ELF-1 (cell line): ENCODE measurements around the gene POLE3.
"Not testable (repeated sequence)": the region's sequence is repeated elsewhere in the genome, so short reads cannot be mapped to it uniquely, and the experiment has no call there.

Experiments used
- DNase-seq: peaks from one replicate; pipeline ENCODE4 v3.0.0-alpha.2; 2016; ENCODE audit warnings: low read depth, low spot score

The POLE3 gene

GRCh38 chr9:113403646-113404045, 6.8 kb downstream of the POLE3 start:
- no peak for DNase-seq

- peak; percentile 100 for DNase-seq
These were observed 9.3 kb downstream of the POLE3 start, which contains the start of gene ALAD for GRCh38 chr9:113401027-113401792. ALAD (minus strand) TSS chr9:113401284; CDS start chr9:113393559, 7,725 bp downstream.

GRCh38 chr9:113399646-113400200, 10.8 kb downstream of the POLE3 start:
- DNase-seq, result peak; percentile 74

- DNase-seq, result peak; percentile 55
These were observed 11.7 kb downstream of the POLE3 start for GRCh38 chr9:113398796-113399195.

GRCh38 chr9:113397203-113397631, 13.3 kb downstream of the POLE3 start:
- no peak for DNase-seq

- DNase-seq, result no peak
These were observed 15.2 kb downstream of the POLE3 start for GRCh38 chr9:113395000-113395861.

- no peak for DNase-seq
These were observed 17.2 kb downstream of the POLE3 start for GRCh38 chr9:113393281-113393680.

GRCh38 chr9:113391917-113392316, 18.6 kb downstream of the POLE3 start:
- no peak for DNase-seq

GRCh38 chr9:113390192-113390960, 20.1 kb downstream of the POLE3 start:
- DNase-seq, result no peak

GRCh38 chr9:113389451-113389850, 21.0 kb downstream of the POLE3 start:
- no peak for DNase-seq

GRCh38 chr9:113388833-113389232, 21.6 kb downstream of the POLE3 start:
- DNase-seq, result no peak

GRCh38 chr9:113387560-113388230, 22.8 kb downstream of the POLE3 start:
- no peak for DNase-seq

- DNase-seq, result peak; percentile 73
These were observed 23.7 kb downstream of the POLE3 start for GRCh38 chr9:113386571-113387393.

- DNase-seq, result peak; percentile 62
These were observed 28.5 kb downstream of the POLE3 start for GRCh38 chr9:113381909-113382411.

- DNase-seq, result not testable (repeated sequence)
These were observed 29.0 kb downstream of the POLE3 start for GRCh38 chr9:113381441-113381840.

GRCh38 chr9:113380869-113381378, 29.6 kb downstream of the POLE3 start:
- no peak for DNase-seq

- not testable (repeated sequence) for DNase-seq
These were observed 30.7 kb downstream of the POLE3 start for GRCh38 chr9:113379829-113380210.

GRCh38 chr9:113379094-113379828, 31.2 kb downstream of the POLE3 start:
- DNase-seq, result not testable (repeated sequence)
